ENCODE data around the gene VRK1.

VRK1 gene

GRCh38 chr14:96790186-96790585 is 7.0 kb upstream of the VRK1 start:
- no peaks in the 10 kb centered on the region for H3K27me3 ChIP-seq (ENCODE audit: control insufficient read depth, insufficient read depth, low read length, poor library complexity, severe bottlenecking)
- WGBS, 2 experiments: 90 to 100% methylated on average over 2 of the region's 3 CpGs
- no peaks in the 10 kb centered on the region for H3K9me3 ChIP-seq (ENCODE audit: control insufficient read depth, low read length)
- H3K27ac ChIP-seq (ENCODE audit: insufficient read depth, low read depth, low read length, poor library complexity, severe bottlenecking): no peak overlapping the region
- no peaks in the 10 kb centered on the region for H3K4me1 ChIP-seq (ENCODE audit: control insufficient read depth, insufficient read depth, low read length)
- H3K4me3 ChIP-seq (ENCODE audit: insufficient read depth, low read depth, low read length): no peak overlapping the region
- no peaks in the 10 kb centered on the region for H3K36me3 ChIP-seq (ENCODE audit: control insufficient read depth, insufficient read depth, low read length)

DNA sequence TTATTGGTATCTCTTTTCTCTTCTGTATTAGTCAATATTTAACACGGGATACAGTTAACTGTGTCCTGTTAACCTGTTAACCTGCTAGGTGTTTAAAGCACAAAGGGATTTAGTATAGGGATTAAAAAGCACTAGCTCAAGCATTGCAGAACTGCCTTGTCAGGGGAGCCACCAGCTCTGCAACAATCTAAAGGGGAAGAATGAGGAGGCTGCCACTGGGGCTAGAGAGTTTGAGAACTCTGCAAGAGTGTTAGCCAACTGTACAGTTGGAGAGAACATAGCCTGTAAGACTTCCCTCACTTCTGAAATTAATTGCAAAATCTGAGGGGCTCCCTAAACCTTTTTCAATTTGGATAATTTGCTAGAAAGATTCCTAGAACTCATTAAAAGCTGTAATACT is 6.5 kb upstream of the VRK1 start:
- no peaks in the 10 kb centered on the region for H3K9me3 ChIP-seq (ENCODE audit: control insufficient read depth, low read length)
- no peaks in the 10 kb centered on the region for H3K4me1 ChIP-seq (ENCODE audit: control insufficient read depth, insufficient read depth, low read length)
- H3K27ac ChIP-seq (ENCODE audit: insufficient read depth, low read depth, low read length, poor library complexity, severe bottlenecking): no peak overlapping the region
- no peaks in the 10 kb centered on the region for H3K36me3 ChIP-seq (ENCODE audit: control insufficient read depth, insufficient read depth, low read length)
- H3K4me3 ChIP-seq (ENCODE audit: insufficient read depth, low read depth, low read length): no peak overlapping the region
- WGBS, 2 experiments: 93% methylated on average over 1 of the region's 1 CpG
- no peaks in the 10 kb centered on the region for H3K27me3 ChIP-seq (ENCODE audit: control insufficient read depth, insufficient read depth, low read length, poor library complexity, severe bottlenecking)

DNA sequence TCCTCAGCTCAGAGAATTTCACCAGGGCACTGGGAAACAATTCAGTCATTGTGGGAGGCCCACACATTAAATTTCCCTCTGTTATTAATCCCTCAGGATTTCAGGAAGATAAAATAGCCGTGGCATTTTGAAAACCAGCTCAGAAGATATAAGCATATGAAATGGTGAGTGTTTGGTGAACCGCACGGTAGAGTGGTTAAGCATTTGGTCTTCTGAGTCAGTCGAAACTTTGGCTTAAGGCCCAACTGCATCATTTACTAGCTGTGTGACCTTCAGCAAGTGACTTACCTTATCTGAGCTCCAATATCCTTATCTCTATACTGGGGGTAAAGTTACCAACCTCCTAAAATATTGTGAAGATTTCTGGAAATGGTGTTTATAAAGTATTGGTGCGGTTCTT is 5.2 kb upstream of the VRK1 start:
- H3K9me3 ChIP-seq (ENCODE audit: control insufficient read depth, low read length): no peaks in the 10 kb centered on the region
- H3K27me3 ChIP-seq (ENCODE audit: control insufficient read depth, insufficient read depth, low read length, poor library complexity, severe bottlenecking): no peaks in the 10 kb centered on the region
- no peaks in the 10 kb centered on the region for H3K36me3 ChIP-seq (ENCODE audit: control insufficient read depth, insufficient read depth, low read length)
- no peaks in the 10 kb centered on the region for H3K4me1 ChIP-seq (ENCODE audit: control insufficient read depth, insufficient read depth, low read length)
- H3K4me3 ChIP-seq (ENCODE audit: insufficient read depth, low read depth, low read length): no peak overlapping the region
- H3K27ac ChIP-seq (ENCODE audit: insufficient read depth, low read depth, low read length, poor library complexity, severe bottlenecking): no peak overlapping the region
- WGBS, 2 experiments: 84 to 93% methylated on average over 4 to 5 of the region's 5 CpGs

GRCh38 chr14:96792591-96792990 is 4.6 kb upstream of the VRK1 start:
- Histone ChIP-seq H3K36me3 (ENCODE audit: control insufficient read depth, insufficient read depth, low read length) (no peaks in the 10 kb centered on the region), H3K27me3 (ENCODE audit: control insufficient read depth, insufficient read depth, low read length, poor library complexity, severe bottlenecking) (no peaks in the 10 kb centered on the region), H3K27ac (ENCODE audit: insufficient read depth, low read depth, low read length, poor library complexity, severe bottlenecking) (no peak overlapping the region), H3K4me1 (ENCODE audit: control insufficient read depth, insufficient read depth, low read length) (no peaks in the 10 kb centered on the region), H3K4me3 (ENCODE audit: insufficient read depth, low read depth, low read length) (no peak overlapping the region), H3K9me3 (ENCODE audit: control insufficient read depth, low read length) (no peaks in the 10 kb centered on the region)
- WGBS, 2 experiments: 87 to 89% methylated on average over 7 of the region's 7 CpGs

DNA sequence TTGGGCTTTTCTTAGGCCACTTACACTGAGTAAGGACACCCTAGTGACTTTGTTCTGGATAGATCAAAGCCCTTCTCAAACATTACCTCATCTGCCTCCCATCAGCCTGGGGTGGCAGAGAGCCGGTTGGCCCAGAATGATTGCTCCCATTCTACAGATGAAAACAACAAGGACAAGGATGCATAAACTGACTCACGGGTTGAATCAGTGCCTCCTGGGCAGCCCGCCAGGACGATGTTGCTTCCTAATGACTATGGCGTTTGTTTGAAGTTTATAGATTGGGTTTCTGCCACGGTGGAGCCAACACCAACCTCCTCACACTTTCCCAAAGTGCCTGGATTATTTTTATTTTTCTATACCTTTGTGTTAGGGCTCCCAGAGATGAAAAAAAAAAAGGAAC is 3.6 kb upstream of the VRK1 start:
- no peaks in the 10 kb centered on the region for H3K36me3 ChIP-seq (ENCODE audit: control insufficient read depth, insufficient read depth, low read length)
- H3K4me1 ChIP-seq (ENCODE audit: control insufficient read depth, insufficient read depth, low read length): peaks cover 3% of the 10 kb centered on the region
- no peaks in the 10 kb centered on the region for H3K27me3 ChIP-seq (ENCODE audit: control insufficient read depth, insufficient read depth, low read length, poor library complexity, severe bottlenecking)
- 82 to 83% methylated on average over 5 to 6 of the region's 6 CpGs for WGBS, 2 experiments
- H3K27ac ChIP-seq (ENCODE audit: insufficient read depth, low read depth, low read length, poor library complexity, severe bottlenecking): no peak overlapping the region
- H3K4me3 ChIP-seq (ENCODE audit: insufficient read depth, low read depth, low read length): no peak overlapping the region
- no peaks in the 10 kb centered on the region for H3K9me3 ChIP-seq (ENCODE audit: control insufficient read depth, low read length)

GRCh38 chr14:96795109-96795828 is 1.9 kb upstream of the VRK1 start:
- Histone ChIP-seq H3K9me3 (ENCODE audit: control insufficient read depth, low read length) (no peaks in the 10 kb centered on the region), H3K4me3 (ENCODE audit: insufficient read depth, low read depth, low read length) (no peak overlapping the region)
- 89% methylated on average over 9 of the region's 9 CpGs for WGBS, 2 experiments

DNA sequence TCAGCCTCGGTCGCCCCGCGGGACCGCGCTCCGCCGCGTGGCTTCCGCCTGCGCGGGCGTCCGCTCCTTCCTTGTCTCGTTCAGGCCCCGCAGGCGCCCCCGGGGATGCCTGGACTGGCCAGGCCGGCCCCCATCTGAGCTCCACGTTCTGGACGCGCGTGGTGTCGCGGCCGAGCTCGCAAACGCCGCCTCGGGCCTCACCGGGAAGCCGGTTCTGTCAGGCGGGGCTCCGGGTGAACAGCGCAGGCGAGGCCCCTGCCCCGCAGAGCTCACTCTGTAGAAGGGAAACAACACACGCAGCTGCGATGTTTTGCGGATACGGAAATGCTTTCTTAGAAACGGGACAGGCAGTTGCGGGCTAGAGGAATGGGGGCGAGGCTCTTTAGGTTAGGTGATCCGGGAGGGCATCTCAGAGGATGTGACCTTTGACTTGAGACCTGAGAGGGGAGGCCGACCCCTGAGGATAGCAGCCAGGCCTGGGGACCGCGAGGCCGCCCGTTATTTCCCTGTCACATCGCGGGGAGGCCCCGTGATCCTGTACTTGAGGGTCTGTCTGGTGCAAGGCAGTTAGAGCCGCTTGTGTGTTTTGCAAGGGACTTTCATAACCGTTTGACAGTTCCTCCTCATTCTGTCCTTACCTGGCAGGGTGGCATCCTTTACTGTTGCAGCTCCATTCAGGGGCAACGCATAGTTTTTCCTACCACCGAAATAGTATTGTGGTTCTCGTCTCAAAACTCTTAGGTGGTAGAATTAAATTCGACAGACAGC is 584 bp downstream of the VRK1 start:
- 2% methylated on average over 59 of the region's 59 CpGs for WGBS, 2 experiments
- Histone ChIP-seq H3K4me1 (ENCODE audit: control insufficient read depth, insufficient read depth, low read length) (peaks cover 8% of the 10 kb centered on the region), H3K27ac (ENCODE audit: insufficient read depth, low read depth, low read length, poor library complexity, severe bottlenecking) (peak overlapping the region; percentile 9), H3K36me3 (ENCODE audit: control insufficient read depth, insufficient read depth, low read length) (no peaks in the 10 kb centered on the region), H3K4me3 (ENCODE audit: insufficient read depth, low read depth, low read length) (peak overlapping the region; percentile 84), H3K9me3 (ENCODE audit: control insufficient read depth, low read length) (no peaks in the 10 kb centered on the region), H3K27me3 (ENCODE audit: control insufficient read depth, insufficient read depth, low read length, poor library complexity, severe bottlenecking) (no peaks in the 10 kb centered on the region)

More at GRCh38 chr14:96795109-96795828, 1.9 kb upstream of the VRK1 start:
- H3K27ac ChIP-seq (ENCODE audit: insufficient read depth, low read depth, low read length, poor library complexity, severe bottlenecking): no peak overlapping the region
- peaks cover 8% of the 10 kb centered on the region for H3K4me1 ChIP-seq (ENCODE audit: control insufficient read depth, insufficient read depth, low read length)
- no peaks in the 10 kb centered on the region for H3K27me3 ChIP-seq (ENCODE audit: control insufficient read depth, insufficient read depth, low read length, poor library complexity, severe bottlenecking)
- no peaks in the 10 kb centered on the region for H3K36me3 ChIP-seq (ENCODE audit: control insufficient read depth, insufficient read depth, low read length)

GRCh38 chr14:96798956-96799355 is 1.8 kb downstream of the VRK1 start:
- no peaks in the 10 kb centered on the region for H3K9me3 ChIP-seq (ENCODE audit: control insufficient read depth, low read length)
- no peak overlapping the region for H3K4me3 ChIP-seq (ENCODE audit: insufficient read depth, low read depth, low read length)
- no peaks in the 10 kb centered on the region for H3K36me3 ChIP-seq (ENCODE audit: control insufficient read depth, insufficient read depth, low read length)
- H3K27ac ChIP-seq (ENCODE audit: insufficient read depth, low read depth, low read length, poor library complexity, severe bottlenecking): no peak overlapping the region
- H3K4me1 ChIP-seq (ENCODE audit: control insufficient read depth, insufficient read depth, low read length): peaks cover 8% of the 10 kb centered on the region
- no peaks in the 10 kb centered on the region for H3K27me3 ChIP-seq (ENCODE audit: control insufficient read depth, insufficient read depth, low read length, poor library complexity, severe bottlenecking)
- 89 to 93% methylated on average over 1 of the region's 1 CpG for WGBS, 2 experiments

GRCh38 chr14:96799489-96800054 is 2.4 kb downstream of the VRK1 start:
- no peaks in the 10 kb centered on the region for H3K27me3 ChIP-seq (ENCODE audit: control insufficient read depth, insufficient read depth, low read length, poor library complexity, severe bottlenecking)
- no peaks in the 10 kb centered on the region for H3K36me3 ChIP-seq (ENCODE audit: control insufficient read depth, insufficient read depth, low read length)
- no peak overlapping the region for H3K4me3 ChIP-seq (ENCODE audit: insufficient read depth, low read depth, low read length)
- peaks cover 8% of the 10 kb centered on the region for H3K4me1 ChIP-seq (ENCODE audit: control insufficient read depth, insufficient read depth, low read length)
- 93% methylated on average over 6 of the region's 7 CpGs for WGBS, 2 experiments
- no peak overlapping the region for H3K27ac ChIP-seq (ENCODE audit: insufficient read depth, low read depth, low read length, poor library complexity, severe bottlenecking)
- no peaks in the 10 kb centered on the region for H3K9me3 ChIP-seq (ENCODE audit: control insufficient read depth, low read length)

DNA sequence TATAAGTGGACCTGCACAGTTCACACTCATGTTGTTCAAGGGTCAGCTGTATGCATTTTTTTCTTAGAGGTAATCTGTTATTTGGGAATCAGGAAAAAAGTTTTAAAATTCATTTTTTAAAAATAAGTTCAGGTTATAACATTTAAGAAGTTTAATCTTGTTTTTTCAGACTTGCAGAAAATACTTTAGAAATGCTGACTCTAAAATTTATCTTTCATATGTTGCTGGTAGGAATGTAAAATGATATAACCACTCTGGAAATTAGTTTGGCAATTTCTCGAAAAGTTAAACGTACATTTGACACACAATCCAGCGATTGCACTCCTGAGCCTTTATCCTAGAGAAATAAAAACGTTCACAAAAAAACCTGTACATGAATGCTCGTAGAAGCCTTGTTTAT is 4.7 kb downstream of the VRK1 start:
- Histone ChIP-seq H3K27me3 (ENCODE audit: control insufficient read depth, insufficient read depth, low read length, poor library complexity, severe bottlenecking) (no peaks in the 10 kb centered on the region), H3K4me3 (ENCODE audit: insufficient read depth, low read depth, low read length) (no peak overlapping the region), H3K36me3 (ENCODE audit: control insufficient read depth, insufficient read depth, low read length) (no peaks in the 10 kb centered on the region), H3K9me3 (ENCODE audit: control insufficient read depth, low read length) (no peaks in the 10 kb centered on the region), H3K27ac (ENCODE audit: insufficient read depth, low read depth, low read length, poor library complexity, severe bottlenecking) (no peak overlapping the region), H3K4me1 (ENCODE audit: control insufficient read depth, insufficient read depth, low read length) (peaks cover 13% of the 10 kb centered on the region)
- 84 to 87% methylated on average over 4 to 5 of the region's 5 CpGs for WGBS, 2 experiments
